Inflammatory macrophage treated with lipopolysaccharide for 4 hours (primary cell): ENCODE data around the gene SETDB2.

Source experiments
- DNase-seq: peaks from one replicate; pipeline ENCODE4 v3.0.0-alpha.2; 2020

Gene SETDB2

GRCh38 chr13:49435992-49436391, 8.1 kb upstream of the SETDB2 start:
- DNase-seq = no peak

GRCh38 chr13:49436890-49437289, 7.2 kb upstream of the SETDB2 start:
- DNase-seq = peak; percentile 57

- DNase-seq = no peak
Measured at GRCh38 chr13:49437705-49438104, 6.4 kb upstream of the SETDB2 start.

GRCh38 chr13:49439609-49440008, 4.5 kb upstream of the SETDB2 start:
- DNase-seq = no peak

- DNase-seq = no peak
Measured at GRCh38 chr13:49441312-49441711, 2.8 kb upstream of the SETDB2 start.

DNA sequence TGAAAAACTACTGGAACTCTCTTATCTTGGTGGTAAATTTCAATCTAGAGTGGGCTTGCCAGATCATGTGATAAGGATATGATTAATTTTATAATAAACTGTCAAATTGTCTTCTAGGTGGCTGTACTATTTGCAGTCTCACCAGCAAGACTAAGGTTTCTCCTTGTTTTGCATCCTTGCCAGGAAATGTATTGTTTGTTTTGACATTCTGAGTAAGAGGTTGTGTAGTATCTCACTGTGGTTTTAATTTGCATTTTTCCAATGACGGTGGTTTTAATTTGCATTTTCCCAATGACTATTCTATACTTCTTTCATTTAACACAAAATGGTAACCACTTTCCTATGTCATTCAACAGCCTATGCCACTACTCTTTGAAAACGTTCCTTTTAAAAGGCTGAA, 2.2 kb upstream of the SETDB2 start:
- no peak for DNase-seq

DNA sequence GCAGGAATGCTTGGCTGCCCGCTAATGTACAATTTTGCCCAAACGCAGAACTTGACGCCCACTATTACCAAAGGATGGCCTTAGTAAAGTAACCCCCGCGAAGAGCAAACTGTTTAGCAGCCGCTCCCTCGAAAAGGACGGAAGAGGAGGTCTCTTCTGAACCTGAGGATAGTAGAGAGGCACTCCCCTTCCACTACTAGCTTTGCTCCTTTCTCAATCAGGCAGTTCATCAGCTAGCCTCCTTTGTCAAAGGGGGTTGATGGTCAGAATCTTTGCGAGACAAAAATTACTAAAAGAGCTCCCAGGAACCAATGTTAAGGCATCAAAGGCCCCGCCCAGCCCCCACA, 744 bp upstream of the SETDB2 start:
- peak; percentile 22 for DNase-seq

GRCh38 chr13:49444524-49445395, 686 bp downstream of the SETDB2 start:
- peak; percentile 95 for DNase-seq

GRCh38 chr13:49446473-49446872, 2.4 kb downstream of the SETDB2 start:
- DNase-seq = no peak

- DNase-seq = no peak
Measured at GRCh38 chr13:49448753-49449152, 4.7 kb downstream of the SETDB2 start.

DNA sequence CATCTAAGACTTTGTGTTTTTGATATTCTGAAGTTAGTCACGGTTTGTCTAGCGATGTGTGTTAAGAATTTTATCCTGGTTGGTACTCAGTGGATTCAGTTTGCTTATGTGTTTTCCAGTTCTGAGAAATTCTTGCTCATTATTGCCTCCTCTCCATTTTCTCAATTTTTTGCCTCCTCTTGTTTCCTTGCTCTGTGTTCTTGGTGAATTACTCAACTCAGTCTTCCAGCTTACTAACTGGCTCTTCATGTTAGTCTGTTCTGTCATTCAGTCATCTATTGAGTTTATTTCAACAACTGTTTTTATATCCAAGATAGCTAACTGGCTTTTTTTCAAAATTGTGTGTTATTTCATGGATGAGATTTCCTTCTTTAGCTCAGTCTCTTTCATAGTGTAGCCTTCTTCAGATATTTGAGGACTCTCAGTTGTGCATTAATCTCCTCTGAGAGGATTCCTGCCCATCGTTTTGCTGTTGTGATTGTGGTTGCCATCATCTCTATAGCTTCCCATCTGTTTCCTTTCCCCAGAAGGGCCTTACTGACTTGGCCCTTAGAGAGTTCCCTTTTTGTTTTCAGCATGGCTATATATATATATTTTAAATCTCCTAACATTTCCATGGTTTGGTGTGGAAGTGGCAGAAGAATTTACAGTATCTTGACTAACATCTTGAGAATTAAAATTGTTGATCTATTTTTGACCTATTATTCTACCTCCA, 6.2 kb downstream of the SETDB2 start:
- no peak for DNase-seq

DNA sequence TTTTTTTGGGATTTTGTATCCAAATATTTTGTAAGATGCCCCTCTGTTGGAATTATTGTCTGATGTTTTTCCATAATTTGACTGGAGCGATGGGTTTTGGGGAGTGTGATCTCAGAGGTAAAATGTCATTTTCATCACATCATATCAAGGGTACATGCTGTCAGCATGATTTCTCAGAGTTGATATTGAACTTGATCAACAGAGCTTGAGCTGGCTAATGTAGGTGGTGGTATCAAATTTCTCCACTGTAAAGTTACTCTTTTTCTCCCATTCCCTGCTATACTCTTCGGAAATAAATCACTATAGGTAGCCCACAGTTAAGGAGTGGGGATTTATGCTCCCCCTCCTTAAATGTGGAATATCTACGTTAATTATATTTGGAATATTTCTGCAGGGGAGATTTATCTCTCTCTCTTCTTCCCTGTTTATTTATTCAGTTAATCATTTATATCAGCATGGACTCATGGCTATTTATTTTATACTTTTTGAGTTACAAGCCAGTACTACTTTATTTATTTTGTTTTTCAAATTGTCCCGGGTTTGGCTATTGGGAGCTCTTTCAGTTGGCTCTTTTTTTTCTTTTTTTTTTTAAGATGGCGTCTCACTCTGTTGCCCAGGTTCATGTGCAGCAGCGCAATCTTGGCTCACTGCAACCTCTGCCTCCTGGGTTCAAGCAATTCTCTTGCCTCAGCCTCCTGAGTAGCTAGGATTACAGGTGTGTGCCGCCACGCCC, 8.8 kb downstream of the SETDB2 start:
- no peak for DNase-seq

- DNase-seq = no peak
Measured at GRCh38 chr13:49453465-49453864, 9.4 kb downstream of the SETDB2 start.

DNA sequence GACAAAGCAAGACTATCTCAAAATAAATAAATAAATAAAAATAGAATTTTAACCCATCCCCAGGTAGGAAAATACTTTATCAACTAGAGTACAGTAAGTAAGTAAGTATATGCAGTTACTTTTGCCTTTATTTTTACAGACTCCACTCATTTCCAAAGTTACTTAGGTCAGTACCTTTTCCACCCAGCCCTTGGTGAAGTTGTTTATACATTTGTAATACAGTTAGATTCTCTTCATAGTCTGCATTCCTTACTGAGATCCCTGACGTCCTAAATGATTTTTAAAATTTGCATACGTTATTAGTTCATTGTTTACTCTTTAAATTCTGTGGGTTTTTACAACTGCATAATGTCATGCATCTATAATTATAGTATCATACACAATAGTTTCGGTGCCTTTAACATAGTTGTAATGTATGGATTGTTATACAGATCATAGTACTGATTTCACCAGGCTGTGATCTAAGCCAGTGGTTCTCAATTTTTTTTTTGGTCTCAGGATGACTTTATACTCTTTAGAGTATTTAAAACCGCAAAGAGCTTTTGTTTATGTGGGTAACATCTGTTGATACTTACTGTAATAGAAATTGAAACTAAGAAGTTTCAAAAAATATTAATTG, 10.4 kb downstream of the SETDB2 start:
- DNase-seq = no peak

GRCh38 chr13:49455007-49455398, 10.9 kb downstream of the SETDB2 start:
- no peak for DNase-seq

GRCh38 chr13:49456156-49456555, 12.1 kb downstream of the SETDB2 start:
- no peak for DNase-seq

DNA sequence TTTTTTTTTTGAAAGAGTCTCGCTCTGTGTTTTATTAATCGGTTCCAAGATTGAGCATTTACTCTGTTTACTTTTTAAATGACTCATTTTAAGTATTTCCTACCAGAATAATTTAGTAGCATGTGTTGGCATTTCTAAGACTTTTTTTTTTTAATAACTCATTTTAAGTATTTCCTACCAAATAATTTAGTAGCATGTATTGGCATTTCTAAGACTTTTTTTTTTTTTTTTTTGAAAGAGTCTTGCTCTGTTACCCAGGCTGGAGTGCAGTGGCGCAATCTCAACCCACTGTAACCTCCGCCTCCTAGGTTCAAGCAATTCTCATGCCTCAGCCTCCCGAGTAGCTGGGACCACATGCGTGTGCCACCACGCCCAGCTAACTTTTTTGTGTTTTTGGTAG, 13.1 kb downstream of the SETDB2 start:
- DNase-seq = no peak

DNA sequence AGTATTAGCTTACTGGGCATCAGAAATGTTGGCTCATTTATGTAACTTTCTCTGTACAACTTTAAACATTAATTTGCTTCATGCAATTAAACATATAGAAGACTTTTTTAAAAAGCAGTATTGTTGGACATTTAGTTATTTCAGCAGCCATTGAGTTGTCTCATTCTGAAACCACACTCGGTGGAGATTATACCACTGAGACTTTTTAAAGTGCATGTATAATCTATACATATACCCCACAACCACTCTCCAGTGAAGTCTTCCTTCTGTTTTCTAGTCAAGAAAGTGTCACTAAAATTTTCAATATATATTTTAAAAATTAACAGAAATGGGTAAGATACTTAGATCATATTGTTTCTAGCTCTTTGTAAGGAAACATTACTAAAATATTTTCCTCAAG, 15.5 kb downstream of the SETDB2 start:
- DNase-seq = no peak

- peak; percentile 63 for DNase-seq
Measured at GRCh38 chr13:49464085-49464484, 20.0 kb downstream of the SETDB2 start.

- DNase-seq = no peak
Measured at GRCh38 chr13:49464621-49465325, 20.7 kb downstream of the SETDB2 start.

DNA sequence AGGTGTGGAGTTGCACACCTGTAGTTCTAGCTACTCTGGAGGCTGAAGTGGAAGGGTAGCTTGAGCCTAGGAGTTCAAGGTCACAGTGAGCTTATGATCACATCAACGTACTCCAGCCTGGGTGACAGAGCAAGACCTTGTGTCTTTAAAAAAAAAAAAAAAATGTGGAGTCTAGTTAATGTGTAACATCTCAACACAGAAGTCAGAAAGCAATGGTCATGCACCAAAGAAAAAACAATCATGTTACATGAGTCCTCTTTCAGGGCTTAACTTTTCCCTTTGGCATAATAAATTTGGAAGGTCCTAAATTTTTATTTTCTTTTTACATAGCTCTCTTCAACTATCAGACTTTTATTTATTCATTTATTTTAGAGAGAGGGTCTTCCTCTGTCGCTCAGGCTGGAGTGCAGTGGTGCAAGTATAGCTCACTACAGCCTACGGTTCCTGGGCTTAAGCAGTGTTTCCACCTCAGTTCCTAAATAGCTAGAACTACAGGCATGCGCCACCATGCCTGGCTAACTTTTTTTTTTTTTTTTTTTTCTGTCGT, 22.3 kb downstream of the SETDB2 start:
- DNase-seq = no peak

- DNase-seq = no peak
Measured at GRCh38 chr13:49472186-49472585, 28.1 kb downstream of the SETDB2 start.
